ENCODE data around the gene UBE2D2. TPM values are rescaled to one million over a fixed set of nuclear protein-coding genes. Genes with fewer than 3 reads are reported as not detected.

UBE2D2 gene
- total RNA-seq, 1 donor from 2014 or later = 97.0 TPM

DNA sequence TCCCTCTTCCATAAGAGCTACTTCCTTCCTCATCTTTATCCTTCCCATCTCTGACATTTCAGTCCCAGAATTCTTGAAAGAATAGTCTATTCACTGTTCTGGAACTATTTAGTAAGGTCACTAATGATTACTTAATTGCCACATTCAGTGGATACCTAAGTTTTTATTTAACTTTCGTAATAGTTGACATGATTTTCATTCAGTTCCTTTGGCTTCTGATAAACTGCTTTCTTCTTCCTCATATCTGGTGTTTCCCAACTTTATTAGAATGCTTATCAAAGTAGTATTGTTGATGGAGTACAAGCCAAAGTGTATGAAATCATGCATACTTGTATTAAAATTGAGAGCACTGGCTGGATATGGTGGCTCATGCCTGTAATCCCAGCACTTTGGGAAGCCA is 10.8 kb downstream of the UBE2D2 start:
- no peak for DNase-seq
- Histone ChIP-seq H3K4me3 (no peak overlapping the region), H3K27ac (no peak overlapping the region), H3K36me3 (peaks cover 20% of the 10 kb centered on the region), H3K9me3 (no peaks in the 10 kb centered on the region), H3K4me1 (peaks cover 61% of the 10 kb centered on the region), H3K27me3 (ENCODE audit: low read depth) (no peaks in the 10 kb centered on the region)
- ATAC-seq = peak in 1 of 2 donors; percentile 74
- intact Hi-C loops (cut with DNase I) = no loop called here
- TF ChIP-seq CTCF (IDR thresholded peaks at IDR 0.05) = no peak

GRCh38 chr5:139574641-139575312 is 13.6 kb downstream of the UBE2D2 start:
- no peaks in the 10 kb centered on the region for H3K27me3 ChIP-seq (ENCODE audit: low read depth)
- intact Hi-C loops (cut with DNase I) = no loop called here
- no peak for DNase-seq
- peaks cover 20% of the 10 kb centered on the region for H3K36me3 ChIP-seq
- no peak overlapping the region for H3K27ac ChIP-seq
- peaks cover 62% of the 10 kb centered on the region for H3K4me1 ChIP-seq
- H3K9me3 ChIP-seq = no peaks in the 10 kb centered on the region
- no peak overlapping the region for H3K4me3 ChIP-seq
- ATAC-seq = peak; percentile 63 to 73
- peak; percentile 49 for TF ChIP-seq CTCF (IDR thresholded peaks at IDR 0.05)

DNA sequence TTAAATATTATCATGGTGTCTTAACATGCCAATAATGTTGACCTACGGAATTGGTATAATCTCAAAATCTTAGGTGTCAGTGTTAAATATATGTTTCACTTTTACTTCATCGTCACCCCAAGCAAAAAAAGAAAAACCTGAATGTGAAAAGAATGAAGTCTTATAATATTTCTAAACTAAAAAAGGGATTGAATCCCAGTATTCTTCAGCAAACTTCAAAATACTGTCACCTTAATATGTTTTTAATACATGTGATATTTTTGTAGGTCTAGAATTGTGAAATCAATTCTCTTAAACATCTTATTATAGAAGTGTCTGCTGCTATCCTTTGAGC is 14.1 kb downstream of the UBE2D2 start:
- Histone ChIP-seq H3K9me3 (no peaks in the 10 kb centered on the region), H3K4me3 (no peak overlapping the region), H3K27ac (peak overlapping the region; percentile 5), H3K4me1 (peaks cover 62% of the 10 kb centered on the region), H3K36me3 (peaks cover 16% of the 10 kb centered on the region), H3K27me3 (ENCODE audit: low read depth) (no peaks in the 10 kb centered on the region)
- DNase-seq (no peak), ATAC-seq (no peak)
- TF ChIP-seq CTCF (IDR thresholded peaks at IDR 0.05) = no peak
- intact Hi-C loops (cut with DNase I) = no loop called here

DNA sequence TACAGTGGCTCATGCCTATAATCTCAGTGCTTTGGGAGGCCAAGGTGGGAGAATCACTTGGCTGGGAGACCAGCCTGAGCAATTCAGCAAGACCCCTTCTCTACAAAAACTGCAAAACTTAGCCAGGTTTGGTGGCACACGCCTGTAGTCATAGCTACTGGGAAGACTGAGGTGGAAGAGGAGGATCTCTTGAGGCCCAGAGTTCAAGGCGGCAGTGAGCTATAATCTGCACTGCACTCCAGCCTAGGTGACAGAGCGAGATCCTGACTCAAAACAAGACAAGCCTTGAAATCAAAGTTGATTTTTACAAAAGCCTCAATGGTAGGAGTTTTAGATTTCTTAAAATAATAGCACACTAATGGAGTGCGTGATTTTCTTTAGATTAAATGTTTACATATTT is 14.6 kb downstream of the UBE2D2 start:
- Histone ChIP-seq H3K36me3 (peaks cover 12% of the 10 kb centered on the region), H3K9me3 (no peaks in the 10 kb centered on the region), H3K4me1 (peaks cover 62% of the 10 kb centered on the region)

GRCh38 chr5:139577689-139578290 is 16.7 kb downstream of the UBE2D2 start:
- H3K9me3 ChIP-seq = no peaks in the 10 kb centered on the region
- H3K4me1 ChIP-seq = peaks cover 43% of the 10 kb centered on the region
- H3K4me3 ChIP-seq = no peak overlapping the region
- no peaks in the 10 kb centered on the region for H3K27me3 ChIP-seq (ENCODE audit: low read depth)
- H3K27ac ChIP-seq = no peak overlapping the region
- ATAC-seq = peak in 1 of 2 donors; percentile 8
- intact Hi-C loops (cut with DNase I) = no loop called here
- TF ChIP-seq CTCF (IDR thresholded peaks at IDR 0.05) = no peak
- H3K36me3 ChIP-seq = peaks cover 10% of the 10 kb centered on the region
- DNase-seq = no peak

More for the DNA sequence above, 14.6 kb downstream of the UBE2D2 start:
- Histone ChIP-seq H3K27ac (peak overlapping the region; percentile 5), H3K4me3 (no peak overlapping the region), H3K27me3 (ENCODE audit: low read depth) (no peaks in the 10 kb centered on the region)
- TF ChIP-seq CTCF (IDR thresholded peaks at IDR 0.05) = no peak
- intact Hi-C loops (cut with DNase I) = no loop called here
- no peak for DNase-seq
- ATAC-seq = no peak

All from lower lobe of right lung (tissue), 2 donors.